ENCODE measurements around the gene CDC42EP2. TPM values are rescaled to one million over a fixed set of nuclear protein-coding genes. Genes with fewer than 3 reads are reported as not detected.

Gene CDC42EP2
- total and polyA plus RNA-seq, 8 donors, result 2.4 to 7.9 (median 3.9) TPM

DNA sequence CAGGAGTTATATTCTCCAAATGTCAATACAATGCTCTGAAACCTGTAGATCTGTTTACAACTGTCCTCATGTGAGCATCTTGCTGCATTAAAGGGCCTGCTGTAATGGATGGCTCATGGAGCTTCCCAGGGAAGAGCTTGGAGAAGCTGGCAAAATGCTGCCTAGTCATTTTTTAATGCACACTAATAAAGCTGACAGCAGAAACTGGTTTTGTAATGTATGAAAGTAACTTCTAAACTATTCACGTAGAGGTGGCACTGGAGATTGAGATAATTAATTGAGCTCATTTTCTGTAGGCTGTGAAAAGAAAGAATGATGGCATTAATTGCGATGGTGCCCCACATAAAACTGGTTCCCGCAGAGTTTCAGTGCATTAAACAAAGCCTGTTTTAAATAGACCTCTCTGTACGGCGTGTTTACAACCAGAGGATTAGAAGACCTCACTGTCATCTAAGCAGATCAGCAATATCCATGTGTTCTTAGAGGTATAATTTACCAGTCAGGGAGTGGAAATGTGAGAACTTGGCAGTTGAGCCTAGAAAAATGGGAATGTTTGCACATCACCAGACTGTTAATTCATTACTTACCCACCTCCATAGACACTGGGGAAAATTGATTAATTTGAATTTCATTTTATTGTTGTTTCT, 36.9 kb upstream of the CDC42EP2 start:
- 62 to 71% methylated on average over 5 of the region's 5 CpGs for WGBS, 2 donors
- peaks cover 10 to 67% (median 24%) of the 10 kb centered on the region in 3 donors for H3K4me1 ChIP-seq
- DNase-seq (no peak), ATAC-seq (no peak), FAIRE-seq (no peak)
- no peak overlapping the region for H3K4me3 ChIP-seq
- TF ChIP-seq, protein P1, sequence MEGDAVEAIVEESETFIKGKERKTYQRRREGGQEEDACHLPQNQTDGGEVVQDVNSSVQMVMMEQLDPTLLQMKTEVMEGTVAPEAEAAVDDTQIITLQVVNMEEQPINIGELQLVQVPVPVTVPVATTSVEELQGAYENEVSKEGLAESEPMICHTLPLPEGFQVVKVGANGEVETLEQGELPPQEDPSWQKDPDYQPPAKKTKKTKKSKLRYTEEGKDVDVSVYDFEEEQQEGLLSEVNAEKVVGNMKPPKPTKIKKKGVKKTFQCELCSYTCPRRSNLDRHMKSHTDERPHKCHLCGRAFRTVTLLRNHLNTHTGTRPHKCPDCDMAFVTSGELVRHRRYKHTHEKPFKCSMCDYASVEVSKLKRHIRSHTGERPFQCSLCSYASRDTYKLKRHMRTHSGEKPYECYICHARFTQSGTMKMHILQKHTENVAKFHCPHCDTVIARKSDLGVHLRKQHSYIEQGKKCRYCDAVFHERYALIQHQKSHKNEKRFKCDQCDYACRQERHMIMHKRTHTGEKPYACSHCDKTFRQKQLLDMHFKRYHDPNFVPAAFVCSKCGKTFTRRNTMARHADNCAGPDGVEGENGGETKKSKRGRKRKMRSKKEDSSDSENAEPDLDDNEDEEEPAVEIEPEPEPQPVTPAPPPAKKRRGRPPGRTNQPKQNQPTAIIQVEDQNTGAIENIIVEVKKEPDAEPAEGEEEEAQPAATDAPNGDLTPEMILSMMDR (IDR thresholded peaks at IDR 0.05), result no peak
- intact Hi-C loops (cut with DNase I), result loop anchor here in 1 of 3 donors (5.0 kb wide), 1 partner anchor 40 kb away; no protein-coding TSS in a partner anchor
- H3K27me3 ChIP-seq, result no peaks in the 10 kb centered on the region
- H3K27ac ChIP-seq, result peak overlapping the region in 3 of 4 donors; percentile 11 to 78 (median 78)
- peaks cover 0 to 4% (median 0%) of the 10 kb centered on the region in 3 donors for H3K36me3 ChIP-seq
- no peaks in the 10 kb centered on the region for H3K9me3 ChIP-seq

DNA sequence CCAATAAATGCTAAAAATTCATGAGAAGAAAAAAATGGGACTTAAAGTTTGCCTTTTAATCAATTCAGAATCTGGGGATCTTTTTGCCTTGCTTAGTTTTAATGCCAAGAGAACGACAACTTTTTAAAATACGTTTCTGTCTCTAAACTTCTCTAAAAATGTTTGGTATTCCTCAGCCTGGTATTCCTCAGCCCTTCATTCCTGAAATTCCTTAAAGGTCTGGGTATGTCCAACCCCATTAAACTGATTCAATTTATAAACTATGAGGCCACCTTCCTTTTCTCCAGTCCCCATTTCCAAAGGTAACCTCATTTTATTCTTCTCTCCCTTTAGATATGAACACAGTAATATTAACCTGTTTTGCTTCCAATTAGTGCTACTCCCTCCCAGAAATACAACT, 36.3 kb upstream of the CDC42EP2 start:
- WGBS, 2 donors, result 51 to 77% methylated on average over 2 of the region's 2 CpGs
- H3K4me1 ChIP-seq, result peaks cover 10 to 67% (median 24%) of the 10 kb centered on the region in 3 donors
- no peak for ATAC-seq
- peaks cover 0 to 4% (median 0%) of the 10 kb centered on the region in 3 donors for H3K36me3 ChIP-seq
- FAIRE-seq, result no peak
- H3K9me3 ChIP-seq, result no peaks in the 10 kb centered on the region
- no peak overlapping the region for H3K4me3 ChIP-seq
- TF ChIP-seq, protein P1 (IDR thresholded peaks at IDR 0.05), result no peak
- no peaks in the 10 kb centered on the region for H3K27me3 ChIP-seq
- peak overlapping the region in 2 of 4 donors; percentile 78 to 85 for H3K27ac ChIP-seq
- intact Hi-C loops (cut with DNase I), result loop anchor here in 1 of 3 donors (5.0 kb wide), 1 partner anchor 39 kb away; no protein-coding TSS in a partner anchor
- DNase-seq, result no peak

DNA sequence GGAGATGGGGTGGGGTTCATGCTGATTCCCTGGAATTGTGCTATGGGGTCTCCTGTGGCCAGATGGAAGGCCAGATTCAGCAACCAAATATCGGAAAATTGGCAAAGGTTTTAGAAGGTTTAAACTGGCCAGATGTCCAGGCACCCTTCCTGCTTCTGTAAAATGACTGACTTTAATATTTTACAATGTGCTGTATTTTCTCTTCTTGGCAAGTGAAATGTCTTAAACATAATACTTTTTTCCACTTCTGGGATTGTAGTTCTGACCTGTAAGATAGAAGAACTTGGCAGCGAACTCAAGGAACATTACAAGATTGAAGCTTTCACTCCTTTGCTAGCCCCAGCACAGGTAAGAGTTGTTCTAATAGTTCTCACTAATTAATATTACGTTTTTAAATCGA, 35.4 kb upstream of the CDC42EP2 start:
- Histone ChIP-seq H3K9me3 (no peaks in the 10 kb centered on the region), H3K27ac (peak overlapping the region in 2 of 4 donors; percentile 78 to 85), H3K36me3 (peaks cover 0 to 4% (median 0%) of the 10 kb centered on the region in 3 donors), H3K4me1 (peaks cover 10 to 65% (median 24%) of the 10 kb centered on the region in 3 donors), H3K27me3 (no peaks in the 10 kb centered on the region), H3K4me3 (no peak overlapping the region)
- intact Hi-C loops (cut with DNase I), result loop anchor here in 1 of 3 donors (5.0 kb wide), 1 partner anchor 38 kb away; no protein-coding TSS in a partner anchor
- no peak for FAIRE-seq
- DNase-seq, result no peak
- no peak for ATAC-seq
- TF ChIP-seq, protein P1 (IDR thresholded peaks at IDR 0.05), result no peak
- 90 to 95% methylated on average over 4 of the region's 4 CpGs for WGBS, 2 donors

DNA sequence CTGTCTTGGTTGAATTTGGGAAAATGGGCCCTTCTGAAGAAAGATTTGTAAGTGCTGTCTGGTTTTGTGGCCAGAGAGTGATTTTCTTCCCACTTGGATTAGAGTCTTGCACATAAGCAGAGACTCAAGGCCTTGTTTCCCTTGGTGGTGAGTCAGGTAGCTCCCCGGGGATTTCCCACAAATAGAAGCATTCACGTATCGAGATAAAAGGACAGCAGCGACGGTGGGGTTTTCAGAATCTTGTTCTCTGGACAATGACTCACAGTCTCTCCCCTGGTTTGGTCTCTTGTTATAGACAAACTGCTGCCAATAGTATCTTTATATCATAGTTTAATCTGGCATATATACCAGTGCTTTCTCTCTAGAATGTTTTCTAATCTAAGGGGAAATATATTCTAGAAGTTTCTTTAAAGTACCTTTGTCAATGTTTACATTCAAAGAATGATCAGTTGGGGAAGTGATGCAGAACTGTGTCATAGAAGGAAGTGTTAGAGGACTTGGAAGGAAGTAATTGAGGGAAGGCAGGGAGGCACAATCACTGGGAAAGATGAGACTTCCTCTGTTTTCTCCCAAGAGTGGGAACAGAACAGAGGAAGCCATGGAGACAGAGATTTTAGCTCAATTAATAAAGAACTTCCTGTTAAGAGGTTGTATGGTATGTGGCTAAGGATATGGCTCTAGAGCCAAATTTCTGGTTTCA, 34.8 kb upstream of the CDC42EP2 start:
- Histone ChIP-seq H3K4me3 (no peak overlapping the region), H3K27me3 (no peaks in the 10 kb centered on the region), H3K27ac (peak overlapping the region in 2 of 4 donors; percentile 78 to 85), H3K36me3 (peaks cover 0 to 4% (median 0%) of the 10 kb centered on the region in 3 donors), H3K9me3 (no peaks in the 10 kb centered on the region), H3K4me1 (peaks cover 10 to 59% (median 19%) of the 10 kb centered on the region in 3 donors)
- TF ChIP-seq, protein P1 (IDR thresholded peaks at IDR 0.05), result no peak
- WGBS, 2 donors, result 46 to 49% methylated on average over 5 of the region's 5 CpGs
- FAIRE-seq, result no peak
- ATAC-seq, result peak in 2 of 4 donors; percentile 54 to 68
- peak in 2 of 6 donors; percentile 34 to 62 for DNase-seq
- intact Hi-C loops (cut with DNase I), result loop anchor here in 1 of 3 donors (5.0 kb wide), 1 partner anchor 37 kb away; no protein-coding TSS in a partner anchor
